ENCODE measurements around the gene ATP6V0A4.

- TF ChIP-seq CTCF (IDR thresholded peaks at IDR 0.05) (no peak), EP300 (IDR thresholded peaks at IDR 0.05) (no peak), POLR2A (IDR thresholded peaks at IDR 0.05) (no peak)
Measured at GRCh38 chr7:138749960-138750359, 48.0 kb downstream of the ATP6V0A4 start.

Data from tibial nerve (tissue), 4 donors.